H9 (cell line): ENCODE measurements around the gene HEXA. TPM values are rescaled to one million over a fixed set of nuclear protein-coding genes. Genes with fewer than 3 reads are reported as not detected.

ENCODE experiments used
- DNase-seq: peaks from one replicate; pipeline ENCODE4 v3.0.0-alpha.2; 2017
- H2AFZ ChIP-seq: one replicate; pipeline ENCODE4 v1.6.1; 2013; ENCODE audit warnings: mild to moderate bottlenecking, low read length, control low read depth, moderate library complexity
- H2AK5ac ChIP-seq: 2 replicates; pipeline ENCODE4 v1.6.1; 2013; ENCODE audit warnings: low read length, control low read depth, mixed read lengths; ENCODE audit not compliant: insufficient read length
- H2BK120ac ChIP-seq: one replicate; pipeline ENCODE4 v1.6.1; 2013; ENCODE audit warnings: low read depth, mild to moderate bottlenecking, low read length, control low read depth, inconsistent platforms; ENCODE audit not compliant: poor library complexity, severe bottlenecking
- H2BK12ac ChIP-seq: 2 replicates; pipeline ENCODE4 v1.6.1; 2013; ENCODE audit warnings: low read length, control low read depth, mixed read lengths, low read depth; ENCODE audit not compliant: insufficient read length
- H2BK15ac ChIP-seq: 2 replicates; pipeline ENCODE4 v1.6.1; 2013; ENCODE audit warnings: low read depth, low read length, control low read depth
- H2BK20ac ChIP-seq: one replicate; pipeline ENCODE4 v1.6.1; 2013; ENCODE audit warnings: low read depth, mild to moderate bottlenecking, low read length, control low read depth, inconsistent platforms; ENCODE audit not compliant: poor library complexity, severe bottlenecking
- H2BK5ac ChIP-seq: 2 replicates; pipeline ENCODE4 v1.6.1; 2013; ENCODE audit warnings: low read length, control low read depth, mixed read lengths; ENCODE audit not compliant: insufficient read length
- H3K14ac ChIP-seq: 2 replicates; pipeline ENCODE4 v1.6.1; 2013; ENCODE audit warnings: low read length, control low read depth; ENCODE audit not compliant: insufficient read depth
- H3K18ac ChIP-seq: 2 replicates; pipeline ENCODE4 v1.6.1; 2013; ENCODE audit warnings: low read depth, mild to moderate bottlenecking, mixed read lengths, low read length, control low read depth; ENCODE audit not compliant: insufficient read length
- H3K23ac ChIP-seq: 2 replicates; pipeline ENCODE4 v1.6.1; 2013; ENCODE audit warnings: low read length, control low read depth, mixed read lengths, low read depth; ENCODE audit not compliant: insufficient read length
- H3K23me2 ChIP-seq: 2 replicates; pipeline ENCODE4 v1.6.1; 2013; ENCODE audit warnings: low read depth, mild to moderate bottlenecking, mixed read lengths, low read length, control low read depth; ENCODE audit not compliant: insufficient read length, poor library complexity, severe bottlenecking
- H3K27ac ChIP-seq: 2 replicates; pipeline ENCODE4 v1.5.1; 2013; ENCODE audit warnings: low read length, control low read depth, mixed read lengths, low read depth; ENCODE audit not compliant: insufficient read length
- H3K27me3 ChIP-seq: 2 replicates; pipeline ENCODE4 v1.6.1; 2013; ENCODE audit warnings: low read length, control low read depth, inconsistent platforms; ENCODE audit not compliant: insufficient read depth
- H3K4ac ChIP-seq: 2 replicates; pipeline ENCODE4 v1.6.1; 2013; ENCODE audit warnings: low read depth, mild to moderate bottlenecking, control low read depth, inconsistent platforms, low read length, moderate library complexity
- H3K4me1 ChIP-seq: 2 replicates; pipeline ENCODE4 v1.6.1; 2013; ENCODE audit warnings: low read length, control low read depth, inconsistent platforms; ENCODE audit not compliant: insufficient read depth
- H3K4me2 ChIP-seq: 2 replicates; pipeline ENCODE4 v1.6.1; 2013; ENCODE audit warnings: low read length, control low read depth, mixed read lengths; ENCODE audit not compliant: insufficient read length, insufficient read depth
- H3K56ac ChIP-seq: 2 replicates; pipeline ENCODE4 v1.6.1; 2013; ENCODE audit warnings: low read depth, mild to moderate bottlenecking, mixed read lengths, low read length, control low read depth; ENCODE audit not compliant: insufficient read length
- H3K79me1 ChIP-seq: 2 replicates; pipeline ENCODE4 v1.6.1; 2013; ENCODE audit warnings: low read depth, mild to moderate bottlenecking, moderate library complexity, low read length, control low read depth, inconsistent platforms; ENCODE audit not compliant: insufficient read depth, poor library complexity, severe bottlenecking
- H3K79me2 ChIP-seq: 2 replicates; pipeline ENCODE4 v1.6.1; 2013; ENCODE audit warnings: low read length, control low read depth, inconsistent platforms; ENCODE audit not compliant: insufficient read depth
- H3K9ac ChIP-seq: 2 replicates; pipeline ENCODE4 v1.6.1; 2013; ENCODE audit warnings: low read length, control low read depth, mixed read lengths; ENCODE audit not compliant: insufficient read length; ENCODE audit errors: extremely low read depth
- H3K9me3 ChIP-seq: one replicate; pipeline ENCODE4 v1.6.1; 2013; ENCODE audit warnings: low read depth, low read length, inconsistent platforms; ENCODE audit not compliant: control insufficient read depth
- H3T11ph ChIP-seq: one replicate; pipeline ENCODE4 v1.6.1; 2013; ENCODE audit warnings: mild to moderate bottlenecking, low read length, control low read depth, inconsistent platforms
- H4K20me1 ChIP-seq: one replicate; pipeline ENCODE4 v1.6.1; 2013; ENCODE audit not compliant: control insufficient read depth, insufficient read length, insufficient read depth
- H4K5ac ChIP-seq: 2 replicates; pipeline ENCODE4 v1.6.1; 2013; ENCODE audit warnings: low read depth, mild to moderate bottlenecking, mixed read lengths, low read length, control low read depth; ENCODE audit not compliant: insufficient read length
- H4K8ac ChIP-seq: replicated peaks from 2 replicates; pipeline ENCODE4 v1.6.1; 2013; ENCODE audit warnings: low read length, control low read depth, mixed read lengths, low read depth; ENCODE audit not compliant: insufficient read length
- H4K91ac ChIP-seq: 2 replicates; pipeline ENCODE4 v1.6.1; 2013; ENCODE audit warnings: low read depth, mild to moderate bottlenecking, moderate library complexity, mixed read lengths, low read length, control low read depth; ENCODE audit not compliant: insufficient read length
- H3K27ac Mint-ChIP-seq, 3 experiments: 2 replicates in 2 of 3; 3 replicates in 1 of 3; pipeline ENCODE4 v1.8.0; 2020 to 2021; ENCODE audit warnings: mixed read lengths in 3 of 3, mild to moderate bottlenecking in 1 of 3, moderate library complexity in 1 of 3
- H3K27me3 Mint-ChIP-seq: 2 replicates; pipeline ENCODE4 v1.8.0; 2021; ENCODE audit warnings: low read depth, mild to moderate bottlenecking, moderate library complexity, mixed read lengths
- H3K36me3 Mint-ChIP-seq, 3 experiments: 2 replicates in 2 of 3; 3 replicates in 1 of 3; pipeline ENCODE4 v1.8.0; 2020 to 2021; ENCODE audit warnings: low read depth in 3 of 3, mixed read lengths in 3 of 3; ENCODE audit not compliant: insufficient read depth in 1 of 3
- H3K4me1 Mint-ChIP-seq, 2 experiments: 2 replicates each; pipeline ENCODE4 v1.8.0; 2020; ENCODE audit warnings: mixed read lengths in 2 of 2
- H3K4me3 Mint-ChIP-seq, 2 experiments: 2 replicates in 1 of 2; 3 replicates in 1 of 2; pipeline ENCODE4 v1.8.0; 2020 to 2021; ENCODE audit warnings: mild to moderate bottlenecking in 2 of 2, mixed read lengths in 2 of 2, moderate library complexity in 1 of 2
- H3K9me3 Mint-ChIP-seq, 2 experiments: 2 replicates in 1 of 2; 3 replicates in 1 of 2; pipeline ENCODE4 v1.8.0; 2020; ENCODE audit warnings: mild to moderate bottlenecking in 2 of 2, mixed read lengths in 2 of 2, moderate library complexity in 1 of 2
- WGBS: extraction: QIAGEN DNeasy Blood & Tissue Kit; methylation state at CpG from one replicate; pipeline ENCODE4 v1.1.7; 2013; ENCODE audit warnings: missing lambda C conversion rate, low lambda C conversion rate, mixed read lengths; ENCODE audit not compliant: insufficient read length; ENCODE audit errors: extremely low coverage; 5-methylcytosine and 5-hydroxymethylcytosine counted together
- total RNA-seq: library from RNA; stranded (reverse); gene quantifications from 2 replicates; pipeline ENCODE4 v1.2.1, GENCODE V29; 2021
- TF ChIP-seq, protein P1 (sequence below): fragments of 200-600 bp; sonication (generic); conservative IDR thresholded peaks from 3 replicates; pipeline ENCODE4 v1.8.0; 2021; ENCODE audit warnings: antibody characterized with exemption, mild to moderate bottlenecking

HEXA gene
- total RNA-seq, 1 experiment from 2014 or later, result 54.7 TPM

DNA sequence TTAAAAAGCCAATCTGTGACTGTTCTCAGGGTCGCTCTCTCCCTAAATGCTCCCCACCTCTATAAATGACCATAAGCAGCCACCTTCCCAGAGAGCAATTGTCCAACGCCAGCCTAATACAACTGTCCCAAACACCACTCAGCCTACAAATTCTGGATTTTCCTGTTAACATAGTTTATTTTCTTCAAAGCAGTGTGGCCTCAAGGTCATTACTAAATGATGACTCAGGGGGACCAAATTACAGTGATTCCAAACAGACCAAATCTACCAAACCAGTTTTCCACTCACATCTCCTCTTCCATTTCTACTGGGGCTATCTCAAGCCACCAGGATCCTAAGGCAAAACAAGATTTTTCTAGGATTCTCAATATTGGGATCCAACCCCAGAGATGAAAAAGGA is 22.5 kb downstream of the HEXA start:
- TF ChIP-seq, protein P1, sequence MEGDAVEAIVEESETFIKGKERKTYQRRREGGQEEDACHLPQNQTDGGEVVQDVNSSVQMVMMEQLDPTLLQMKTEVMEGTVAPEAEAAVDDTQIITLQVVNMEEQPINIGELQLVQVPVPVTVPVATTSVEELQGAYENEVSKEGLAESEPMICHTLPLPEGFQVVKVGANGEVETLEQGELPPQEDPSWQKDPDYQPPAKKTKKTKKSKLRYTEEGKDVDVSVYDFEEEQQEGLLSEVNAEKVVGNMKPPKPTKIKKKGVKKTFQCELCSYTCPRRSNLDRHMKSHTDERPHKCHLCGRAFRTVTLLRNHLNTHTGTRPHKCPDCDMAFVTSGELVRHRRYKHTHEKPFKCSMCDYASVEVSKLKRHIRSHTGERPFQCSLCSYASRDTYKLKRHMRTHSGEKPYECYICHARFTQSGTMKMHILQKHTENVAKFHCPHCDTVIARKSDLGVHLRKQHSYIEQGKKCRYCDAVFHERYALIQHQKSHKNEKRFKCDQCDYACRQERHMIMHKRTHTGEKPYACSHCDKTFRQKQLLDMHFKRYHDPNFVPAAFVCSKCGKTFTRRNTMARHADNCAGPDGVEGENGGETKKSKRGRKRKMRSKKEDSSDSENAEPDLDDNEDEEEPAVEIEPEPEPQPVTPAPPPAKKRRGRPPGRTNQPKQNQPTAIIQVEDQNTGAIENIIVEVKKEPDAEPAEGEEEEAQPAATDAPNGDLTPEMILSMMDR, result no peak
- Histone ChIP-seq H3K79me2 (no peaks in the 10 kb centered on the region), H3T11ph (no peak overlapping the region), H3K56ac (no peak overlapping the region), H3K23ac (no peak overlapping the region), H3K27ac (no peak overlapping the region), H2BK15ac (no peak overlapping the region), H2BK5ac (no peak overlapping the region), H3K9ac (no peak overlapping the region), H4K91ac (no peak overlapping the region), H3K23me2 (no peaks in the 10 kb centered on the region), H2BK120ac (no peak overlapping the region), H3K79me1 (no peaks in the 10 kb centered on the region), H2BK12ac (no peak overlapping the region), H4K8ac (no peak overlapping the region), H3K27me3 (no peaks in the 10 kb centered on the region), H3K14ac (no peak overlapping the region), H3K9me3 (no peaks in the 10 kb centered on the region), H4K20me1 (no peaks in the 10 kb centered on the region), H2BK20ac (no peak overlapping the region), H2AFZ (no peak overlapping the region), H3K18ac (no peak overlapping the region), H3K4me2 (no peak overlapping the region), H4K5ac (no peak overlapping the region), H3K4ac (no peak overlapping the region), H2AK5ac (no peak overlapping the region), H3K4me1 (no peaks in the 10 kb centered on the region)
- no peak overlapping the region for H3K27ac Mint-ChIP-seq
- no peaks in the 10 kb centered on the region for H3K9me3 Mint-ChIP-seq
- H3K27me3 Mint-ChIP-seq, result no peaks in the 10 kb centered on the region
- DNase-seq, result no peak
- WGBS, result no CpG with 5 or more reads among the region's 2 CpGs
- peaks cover 4 to 52% (median 25%) of the 10 kb centered on the region in 3 experiments; a peak in 6 of 7 replicates for H3K36me3 Mint-ChIP-seq
- no peaks in the 10 kb centered on the region for H3K4me1 Mint-ChIP-seq
- H3K4me3 Mint-ChIP-seq, result no peak overlapping the region
